Neutrophil (primary cell): ENCODE data around the gene DAP3.
"Not testable (repeated sequence)": the region's sequence is repeated elsewhere in the genome, so short reads cannot be mapped to it uniquely, and the experiment has no call there.

ENCODE experiments used
- H3K27ac ChIP-seq: fragments of 200-600 bp; sonication (generic); 2 replicates; pipeline ENCODE4 v1.5.1; 2016; ENCODE audit warnings: mild to moderate bottlenecking, moderate library complexity
- H3K27me3 ChIP-seq: fragments of 200-600 bp; sonication (generic); 2 replicates; pipeline ENCODE4 v1.6.0; 2016; ENCODE audit warnings: mild to moderate bottlenecking
- H3K36me3 ChIP-seq: fragments of 200-600 bp; sonication (generic); 2 replicates; pipeline ENCODE4 v1.5.1; 2017
- H3K4me1 ChIP-seq, 2 experiments: fragments of 200-600 bp in 1 of 2; sonication (generic) in 1 of 2; 1 replicate in 1 of 2; 2 replicates in 1 of 2; pipeline versions ENCODE4 v1.5.1 to v1.6.1; 2013 to 2016; ENCODE audit warnings: low read depth in 1 of 2, low read length in 1 of 2, mild to moderate bottlenecking in 1 of 2, moderate library complexity in 1 of 2; ENCODE audit not compliant: control insufficient read depth in 1 of 2, insufficient read depth in 1 of 2
- H3K4me3 ChIP-seq, 2 experiments: fragments of 200-600 bp in 1 of 2; sonication (generic) in 1 of 2; 1 replicate in 1 of 2; 2 replicates in 1 of 2; pipeline ENCODE4 v1.5.1; 2013 to 2016; ENCODE audit warnings: low read depth in 1 of 2, low read length in 1 of 2, mild to moderate bottlenecking in 1 of 2, moderate library complexity in 1 of 2
- H3K9me3 ChIP-seq: fragments of 200-600 bp; sonication (generic); 2 replicates; pipeline ENCODE4 v1.5.1; 2016
- CTCF ChIP-seq: fragments of 200-600 bp; sonication (generic); IDR thresholded peaks from 2 replicates; pipeline ENCODE4 v1.5.1; 2016; ENCODE audit warnings: antibody characterized with exemption

Gene DAP3

DNA sequence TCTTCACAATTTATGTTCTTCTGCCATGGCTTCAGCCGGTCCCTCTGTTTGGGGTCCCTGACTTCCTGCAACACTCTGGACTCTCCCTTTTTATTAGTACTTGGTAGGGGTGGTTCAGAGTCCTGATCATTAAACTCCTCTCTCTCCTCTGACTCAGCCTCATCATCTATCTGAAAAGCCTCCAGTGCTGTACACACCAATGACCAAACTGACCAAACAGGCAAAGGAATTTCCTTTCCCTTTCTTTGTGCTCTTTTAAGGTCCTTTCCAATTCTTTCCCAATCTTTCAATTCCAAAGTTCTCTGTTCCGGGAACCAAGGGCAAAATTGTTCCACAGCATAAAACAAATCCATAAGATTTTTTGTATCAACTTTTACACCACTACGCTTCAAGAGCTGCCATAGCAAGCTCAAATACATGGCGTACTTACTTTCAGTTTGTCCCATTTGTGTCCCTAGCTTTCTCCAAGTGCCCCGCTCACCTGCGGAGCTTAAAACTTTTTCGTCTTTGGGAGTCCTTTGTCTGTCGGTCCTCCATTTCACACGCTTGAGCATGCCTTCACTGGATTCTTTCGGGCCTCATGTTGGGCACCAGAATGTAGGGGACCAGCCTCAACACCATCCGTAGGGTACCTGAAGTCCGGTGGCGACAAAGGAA lies 9.6 kb downstream of the DAP3 start:
- Histone ChIP-seq H3K36me3 (no peaks in the 10 kb centered on the region), H3K27ac (no peak overlapping the region), H3K9me3 (no peaks in the 10 kb centered on the region), H3K4me1 (no peaks in the 10 kb centered on the region), H3K27me3 (no peaks in the 10 kb centered on the region), H3K4me3 (no peak overlapping the region)
- no peak for TF ChIP-seq CTCF

- H3K27me3 ChIP-seq, H3K36me3 ChIP-seq, H3K4me3 ChIP-seq, H3K27ac ChIP-seq, H3K9me3 ChIP-seq, H3K4me1 ChIP-seq: not testable (repeated sequence)
Observed at GRCh38 chr1:155699062-155699461, 10.2 kb downstream of the DAP3 start.

DNA sequence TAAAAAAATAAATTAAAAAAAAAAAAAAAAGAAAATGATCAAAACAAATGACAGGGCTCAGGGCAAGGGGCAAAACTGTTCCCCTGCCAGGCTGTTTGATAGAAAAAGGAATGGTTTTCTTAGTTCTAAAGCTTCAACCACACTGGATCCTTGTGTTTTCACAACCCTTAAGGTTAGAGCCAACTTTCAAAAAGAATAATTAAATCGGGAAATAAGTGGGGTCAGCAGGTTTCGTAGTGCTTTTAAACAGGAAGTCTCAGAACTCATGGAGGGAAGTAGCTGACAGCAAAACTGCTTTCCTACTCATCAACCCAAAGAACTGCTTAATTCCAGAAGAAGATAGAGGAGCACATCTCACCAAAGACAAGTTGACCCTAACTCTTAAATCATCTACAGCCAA lies 12.8 kb downstream of the DAP3 start:
- not testable (repeated sequence) for H3K27ac ChIP-seq, H3K27me3 ChIP-seq, H3K4me1 ChIP-seq, H3K4me3 ChIP-seq, H3K36me3 ChIP-seq, H3K9me3 ChIP-seq

DNA sequence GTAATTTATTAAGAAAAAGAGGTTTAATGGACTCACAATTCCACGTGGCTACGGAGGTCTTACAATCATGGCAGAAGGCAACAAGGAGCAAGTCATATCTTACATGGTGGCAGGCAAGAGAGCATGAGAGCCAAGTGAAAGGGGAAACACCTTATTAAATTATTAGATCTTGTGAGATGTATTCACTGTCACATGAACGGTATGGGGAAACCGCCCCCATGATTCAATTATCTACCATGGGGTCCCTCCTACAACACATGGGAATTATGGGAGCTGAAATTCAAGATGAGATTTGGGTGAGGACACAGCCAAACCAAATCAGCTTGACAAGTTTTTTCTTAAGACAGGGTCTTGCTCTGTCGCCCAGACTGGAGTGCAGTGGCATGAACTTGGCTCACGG lies 14.3 kb downstream of the DAP3 start:
- H3K27me3 ChIP-seq, result no peaks in the 10 kb centered on the region
- H3K4me1 ChIP-seq, result no peaks in the 10 kb centered on the region
- H3K4me3 ChIP-seq, result no peak overlapping the region
- no peak overlapping the region for H3K27ac ChIP-seq
- no peaks in the 10 kb centered on the region for H3K36me3 ChIP-seq
- no peak for TF ChIP-seq CTCF
- no peaks in the 10 kb centered on the region for H3K9me3 ChIP-seq

DNA sequence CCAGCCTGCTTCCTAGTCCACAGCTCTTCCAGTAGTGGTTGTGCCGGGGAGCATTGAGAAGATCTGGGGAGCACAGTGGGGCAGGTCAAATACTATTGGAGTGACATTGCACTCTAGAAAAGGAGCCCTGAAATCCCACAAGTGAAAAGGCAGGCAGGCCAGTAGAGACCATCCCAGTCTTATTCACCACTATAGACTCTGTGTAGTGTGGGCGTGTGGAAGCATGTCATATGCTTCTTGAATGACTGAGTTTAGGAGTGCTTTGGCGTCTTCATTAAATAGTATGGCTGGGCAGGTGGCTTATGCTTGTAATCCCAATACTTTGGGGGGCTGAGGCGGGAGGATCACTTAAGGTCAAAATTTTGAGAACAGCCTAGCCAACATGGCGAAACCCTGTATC lies 15.5 kb downstream of the DAP3 start:
- not testable (repeated sequence) for H3K27me3 ChIP-seq, H3K27ac ChIP-seq, H3K9me3 ChIP-seq, H3K36me3 ChIP-seq, H3K4me1 ChIP-seq, H3K4me3 ChIP-seq

GRCh38 chr1:155706139-155706538 lies 17.2 kb downstream of the DAP3 start:
- no peak overlapping the region for H3K4me3 ChIP-seq
- no peak for TF ChIP-seq CTCF
- H3K9me3 ChIP-seq, result no peaks in the 10 kb centered on the region
- H3K27ac ChIP-seq, result no peak overlapping the region
- no peaks in the 10 kb centered on the region for H3K4me1 ChIP-seq
- no peaks in the 10 kb centered on the region for H3K27me3 ChIP-seq
- no peaks in the 10 kb centered on the region for H3K36me3 ChIP-seq

- H3K9me3 ChIP-seq, result no peaks in the 10 kb centered on the region
- no peaks in the 10 kb centered on the region for H3K4me1 ChIP-seq
- H3K27ac ChIP-seq, result no peak overlapping the region
- H3K4me3 ChIP-seq, result no peak overlapping the region
- H3K36me3 ChIP-seq, result peaks cover 12% of the 10 kb centered on the region
- H3K27me3 ChIP-seq, result no peaks in the 10 kb centered on the region
- TF ChIP-seq CTCF, result no peak
Observed at GRCh38 chr1:155709391-155709790, 20.5 kb downstream of the DAP3 start.

DNA sequence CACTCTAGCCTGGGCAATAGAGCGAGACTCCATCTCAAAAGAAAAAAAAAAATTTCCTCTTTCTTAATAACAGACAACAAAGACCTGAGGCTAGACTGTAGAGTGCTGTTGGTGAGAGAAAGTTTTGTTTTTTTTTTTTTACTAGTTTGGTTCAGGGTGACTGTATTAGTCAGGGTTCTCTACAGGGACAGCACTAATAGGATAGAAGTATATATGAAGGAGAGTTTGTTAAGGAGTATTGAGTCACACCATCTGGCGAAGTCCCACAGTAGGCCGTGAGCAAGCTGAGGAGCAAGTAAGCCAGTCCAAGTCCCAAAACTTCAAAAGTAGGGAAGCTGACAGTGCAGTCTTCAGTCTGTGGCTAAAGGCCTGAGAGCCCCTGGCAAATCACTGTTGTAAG lies 22.6 kb downstream of the DAP3 start:
- H3K9me3 ChIP-seq, H3K4me3 ChIP-seq, H3K27me3 ChIP-seq, H3K4me1 ChIP-seq, H3K27ac ChIP-seq: not testable (repeated sequence)
- peaks cover 12% of the 10 kb centered on the region for H3K36me3 ChIP-seq

- H3K36me3 ChIP-seq, result peaks cover 19% of the 10 kb centered on the region
- not testable (repeated sequence) for H3K27me3 ChIP-seq, H3K9me3 ChIP-seq
Observed at GRCh38 chr1:155712636-155713035, 23.7 kb downstream of the DAP3 start.

More at GRCh38 chr1:155712636-155713035, 23.7 kb downstream of the DAP3 start:
- H3K4me3 ChIP-seq, H3K4me1 ChIP-seq, H3K27ac ChIP-seq: not testable (repeated sequence)
